GM12872 (cell line): ENCODE data around the gene ASIC2.

Source experiments
- CTCF ChIP-seq: IDR thresholded peaks from 3 replicates; pipeline ENCODE4 v1.5.1; 2011; ENCODE audit warnings: low read depth, mild to moderate bottlenecking, low read length, moderate library complexity; ENCODE audit not compliant: insufficient read depth

The ASIC2 gene

GRCh38 chr17:33112763-33113162 lies 180.3 kb downstream of the ASIC2 start:
- no peak for TF ChIP-seq CTCF

DNA sequence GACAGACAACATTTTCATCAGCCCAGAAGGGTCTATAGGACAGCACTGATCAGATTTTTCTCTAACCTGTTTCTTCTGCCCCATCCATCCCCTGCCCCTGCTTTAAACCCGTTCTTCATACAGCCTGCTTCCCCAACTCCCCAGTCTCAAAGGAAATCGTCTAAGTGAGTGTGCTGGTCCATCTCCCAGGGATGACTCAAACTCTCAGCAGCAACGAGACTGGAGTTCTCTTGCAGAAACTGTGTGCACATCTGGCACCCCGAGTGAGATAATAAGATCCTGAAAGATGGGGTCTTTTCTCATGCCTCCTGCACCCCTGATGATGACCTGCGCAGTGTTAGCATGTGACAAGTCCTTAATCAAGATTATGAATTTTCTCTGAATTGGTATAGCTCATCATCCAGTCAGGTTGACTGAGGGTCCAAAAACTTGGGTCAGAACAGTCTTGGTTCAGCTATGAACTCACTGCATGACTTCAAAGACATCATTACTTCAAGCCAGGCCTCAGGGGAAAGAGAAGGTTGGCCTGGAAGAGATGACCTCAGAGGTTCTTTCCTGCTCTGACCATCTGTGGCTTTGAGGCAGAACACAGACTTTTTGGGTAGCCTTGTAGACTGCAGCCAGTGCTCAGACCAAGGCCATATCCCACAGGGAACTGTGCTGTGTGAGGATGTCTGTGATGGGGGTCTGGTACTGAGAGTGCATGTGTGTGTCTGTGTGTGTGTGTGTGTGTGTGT lies 183.6 kb downstream of the ASIC2 start:
- TF ChIP-seq CTCF, result no peak

DNA sequence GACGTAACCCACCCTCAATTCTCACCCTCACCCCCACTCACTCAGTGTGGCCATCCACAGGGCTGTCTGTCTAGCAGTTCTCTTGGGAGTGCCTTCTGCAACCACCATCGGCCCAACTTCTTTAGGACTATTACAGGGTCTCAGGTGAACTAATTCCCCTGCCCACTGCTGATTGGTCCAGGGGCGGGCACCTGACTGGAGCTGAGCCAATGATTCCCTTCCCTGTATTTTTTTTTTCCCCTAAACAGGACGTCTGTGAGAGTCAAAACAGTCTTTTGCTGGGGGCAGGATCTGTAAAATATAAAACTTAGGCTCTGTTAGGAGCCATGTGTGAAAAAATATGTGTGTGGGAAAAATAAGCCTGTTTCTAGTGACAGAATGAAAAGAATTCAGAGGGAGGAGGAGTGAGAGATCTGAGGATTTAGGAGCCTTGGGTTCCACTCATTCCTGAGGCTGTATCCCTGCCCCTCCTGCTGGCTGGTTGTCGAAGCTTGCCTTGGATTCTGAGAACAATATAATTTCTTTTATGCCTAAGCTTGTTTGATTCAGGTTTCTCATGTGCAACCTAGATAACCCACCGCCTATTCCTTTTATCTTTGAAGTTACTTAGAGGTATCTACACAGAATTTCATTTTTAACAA lies 186.4 kb downstream of the ASIC2 start:
- TF ChIP-seq CTCF, result no peak

DNA sequence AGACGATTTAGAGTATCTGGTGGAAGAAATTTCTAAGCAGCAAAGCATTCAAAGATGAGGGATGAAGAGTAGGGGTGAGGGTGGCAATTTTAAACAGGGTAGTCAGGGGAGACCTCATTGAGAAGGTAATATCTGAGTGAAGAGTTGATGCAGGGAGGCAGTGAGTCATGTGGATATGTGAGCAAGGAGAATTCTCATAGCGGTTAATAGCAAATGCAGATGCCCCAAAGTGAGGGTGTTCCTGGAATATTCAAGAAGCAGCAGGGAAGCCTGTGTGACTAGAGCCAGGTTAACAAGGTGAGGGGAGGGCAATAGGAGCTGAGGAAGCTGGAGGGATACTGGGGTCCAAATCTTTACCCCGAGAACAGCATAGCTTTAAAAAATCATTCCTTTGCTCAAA lies 187.2 kb downstream of the ASIC2 start:
- no peak for TF ChIP-seq CTCF

DNA sequence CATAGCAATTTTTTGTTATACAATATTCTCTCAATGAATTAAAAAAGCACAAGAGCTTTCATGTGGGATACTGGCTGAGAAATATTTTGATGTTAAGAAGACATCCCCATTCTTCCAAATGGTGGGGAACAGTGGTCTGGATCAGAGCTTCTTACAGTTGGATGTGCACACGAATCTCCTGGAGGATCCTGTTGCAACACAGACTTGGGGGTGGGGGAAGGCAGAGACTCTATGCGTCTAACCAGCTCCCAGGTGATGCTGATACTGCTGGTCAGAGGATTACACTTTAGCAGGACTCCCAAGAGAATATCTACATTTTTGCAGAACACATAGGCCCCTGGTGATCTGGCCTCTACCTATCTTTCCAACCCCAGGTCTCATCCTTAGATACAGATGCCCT lies 193.2 kb downstream of the ASIC2 start:
- no peak for TF ChIP-seq CTCF

DNA sequence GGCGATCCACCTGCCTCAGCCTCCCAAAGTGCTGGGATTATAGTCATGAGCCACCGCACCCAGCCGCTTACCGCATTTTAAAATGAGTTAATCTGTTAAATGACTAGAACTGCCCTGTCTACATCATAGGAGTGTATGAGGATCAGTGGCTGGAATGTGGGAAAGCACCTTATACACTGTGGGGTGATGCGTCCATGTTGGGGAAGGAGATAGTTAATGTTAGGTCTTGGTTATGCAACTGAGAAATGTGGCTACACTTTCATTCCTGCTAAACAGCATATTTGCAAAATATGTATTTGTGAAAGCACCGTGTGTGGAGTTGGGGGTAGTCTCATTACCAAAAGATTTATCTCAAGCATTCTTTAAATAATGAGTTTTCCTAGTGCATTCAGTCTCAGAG lies 193.8 kb downstream of the ASIC2 start:
- TF ChIP-seq CTCF, result no peak

GRCh38 chr17:33097411-33097810 lies 195.7 kb downstream of the ASIC2 start:
- TF ChIP-seq CTCF, result no peak
